ENCODE results near the gene TBCE. TPM values are rescaled to one million over a fixed set of nuclear protein-coding genes. Genes with fewer than 3 reads are reported as not detected.

TBCE gene
- total RNA-seq, 2 donors from 2014 or later = 15.4 to 18.0 TPM

DNA sequence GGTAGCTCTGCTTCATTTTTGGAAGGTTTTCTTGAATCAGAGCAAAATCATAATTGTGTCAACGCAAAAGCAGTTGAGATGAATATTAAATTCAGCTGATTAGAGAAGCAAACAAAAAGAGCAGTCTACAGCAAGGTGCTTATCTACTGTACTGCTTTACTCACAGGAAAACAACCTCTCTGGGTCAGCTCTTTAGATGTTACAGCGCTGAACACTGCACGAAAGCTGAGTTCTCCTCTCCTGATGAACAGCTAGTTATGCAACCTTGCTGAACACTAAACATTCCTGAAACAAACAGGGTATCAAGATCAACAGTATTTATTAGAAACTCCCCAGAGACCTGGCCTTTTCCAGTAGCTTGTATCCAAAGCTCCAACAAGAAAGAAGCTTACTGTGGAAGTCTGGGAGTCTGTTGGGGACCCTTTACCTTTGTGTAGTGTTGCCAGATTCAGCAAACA is 41.3 kb downstream of the TBCE start:
- TF ChIP-seq CTCF (IDR thresholded peaks at IDR 0.05) = no peak
- no peaks in the 10 kb centered on the region for H3K27me3 ChIP-seq
- DNase-seq (ENCODE audit: low spot score) = no peak
- H3K27ac ChIP-seq = no peak overlapping the region
- peaks cover 0 to 11% of the 10 kb centered on the region in 2 donors for H3K4me1 ChIP-seq
- H3K9me3 ChIP-seq = no peaks in the 10 kb centered on the region
- H3K4me3 ChIP-seq = no peak overlapping the region
- H3K36me3 ChIP-seq = peaks cover under 1% of the 10 kb centered on the region

- Histone ChIP-seq H3K27me3 (no peaks in the 10 kb centered on the region), H3K4me1 (peaks cover 0 to 11% of the 10 kb centered on the region in 2 donors), H3K27ac (no peak overlapping the region), H3K9me3 (no peaks in the 10 kb centered on the region), H3K4me3 (no peak overlapping the region), H3K36me3 (no peaks in the 10 kb centered on the region)
- no peak for DNase-seq (ENCODE audit: low spot score)
- no peak for TF ChIP-seq CTCF (IDR thresholded peaks at IDR 0.05)
These were observed 42.0 kb downstream of the TBCE start for GRCh38 chr1:235409042-235409820.

- no peak overlapping the region for H3K27ac ChIP-seq
- no peak for TF ChIP-seq CTCF (IDR thresholded peaks at IDR 0.05)
- no peak overlapping the region for H3K4me3 ChIP-seq
- H3K36me3 ChIP-seq = no peaks in the 10 kb centered on the region
- no peaks in the 10 kb centered on the region for H3K27me3 ChIP-seq
- DNase-seq (ENCODE audit: low spot score) = no peak
- no peaks in the 10 kb centered on the region for H3K9me3 ChIP-seq
- H3K4me1 ChIP-seq = peaks cover 0 to 11% of the 10 kb centered on the region in 2 donors
These were observed 43.2 kb downstream of the TBCE start for GRCh38 chr1:235410467-235410866.

GRCh38 chr1:235411489-235412486 is 44.6 kb downstream of the TBCE start:
- Histone ChIP-seq H3K9me3 (no peaks in the 10 kb centered on the region), H3K27ac (no peak overlapping the region), H3K36me3 (no peaks in the 10 kb centered on the region), H3K4me3 (no peak overlapping the region), H3K4me1 (peaks cover 0 to 11% of the 10 kb centered on the region in 2 donors), H3K27me3 (no peaks in the 10 kb centered on the region)
- no peak for TF ChIP-seq CTCF (IDR thresholded peaks at IDR 0.05)
- DNase-seq (ENCODE audit: low spot score) = no peak

DNA sequence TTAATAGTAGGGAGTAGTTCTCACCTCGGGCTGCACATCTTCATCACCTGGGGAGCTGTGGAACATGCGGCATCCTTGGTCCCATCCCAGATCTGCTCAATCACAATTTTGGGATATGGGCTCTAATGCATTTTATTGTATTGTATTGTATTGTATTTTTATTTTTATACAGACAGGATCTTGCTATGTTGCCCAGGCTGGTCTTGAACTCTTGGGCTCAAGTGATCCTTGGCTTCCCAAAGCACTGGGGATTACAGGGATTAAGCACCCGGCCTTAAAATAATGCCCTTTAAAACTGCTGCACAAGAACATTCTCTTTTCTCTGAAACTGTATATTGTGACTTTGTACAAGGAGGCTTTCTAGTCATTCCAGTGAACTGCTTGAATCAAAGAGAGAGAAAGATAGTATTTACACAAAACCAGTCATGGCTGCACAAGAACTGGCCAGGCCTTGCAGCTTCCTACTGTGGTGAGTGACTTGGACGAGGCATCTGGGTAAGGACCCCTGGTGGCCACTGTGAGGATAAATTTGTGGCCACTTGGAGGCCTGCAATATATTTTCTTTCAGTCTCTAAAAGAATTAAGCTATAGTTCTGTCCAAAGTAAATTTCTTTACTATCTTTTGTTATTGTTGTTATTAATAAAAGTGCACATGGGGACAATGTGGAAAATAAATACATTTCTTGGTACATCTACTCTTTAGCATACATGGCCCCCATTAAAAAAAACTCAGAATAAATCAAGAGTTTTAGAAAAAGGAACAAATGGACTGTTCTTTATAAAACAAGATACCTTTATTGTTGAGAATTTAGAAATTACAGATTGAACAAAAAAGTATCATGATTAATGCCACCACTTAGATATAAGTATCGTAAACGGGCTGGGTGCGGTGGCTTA is 48.0 kb downstream of the TBCE start:
- peak; percentile 56 to 81 for TF ChIP-seq CTCF (IDR thresholded peaks at IDR 0.05)
- peak; percentile 68 for DNase-seq (ENCODE audit: low spot score)
- H3K27me3 ChIP-seq = no peaks in the 10 kb centered on the region

More for the DNA sequence above, 48.0 kb downstream of the TBCE start:
- Histone ChIP-seq H3K4me1 (no peaks in the 10 kb centered on the region), H3K27ac (no peak overlapping the region), H3K9me3 (no peaks in the 10 kb centered on the region), H3K36me3 (no peaks in the 10 kb centered on the region), H3K4me3 (no peak overlapping the region)
